ENCODE data around the gene MKNK1.

GRCh38 chr1:46544561-46545240, 59.4 kb downstream of the MKNK1 start:
- TF ChIP-seq, protein P1, sequence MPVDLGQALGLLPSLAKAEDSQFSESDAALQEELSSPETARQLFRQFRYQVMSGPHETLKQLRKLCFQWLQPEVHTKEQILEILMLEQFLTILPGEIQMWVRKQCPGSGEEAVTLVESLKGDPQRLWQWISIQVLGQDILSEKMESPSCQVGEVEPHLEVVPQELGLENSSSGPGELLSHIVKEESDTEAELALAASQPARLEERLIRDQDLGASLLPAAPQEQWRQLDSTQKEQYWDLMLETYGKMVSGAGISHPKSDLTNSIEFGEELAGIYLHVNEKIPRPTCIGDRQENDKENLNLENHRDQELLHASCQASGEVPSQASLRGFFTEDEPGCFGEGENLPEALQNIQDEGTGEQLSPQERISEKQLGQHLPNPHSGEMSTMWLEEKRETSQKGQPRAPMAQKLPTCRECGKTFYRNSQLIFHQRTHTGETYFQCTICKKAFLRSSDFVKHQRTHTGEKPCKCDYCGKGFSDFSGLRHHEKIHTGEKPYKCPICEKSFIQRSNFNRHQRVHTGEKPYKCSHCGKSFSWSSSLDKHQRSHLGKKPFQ (tag by site-specific recombination; IDR thresholded peaks at IDR 0.05) = no peak
- TF ChIP-seq RBAK (tag by site-specific recombination; IDR thresholded peaks at IDR 0.05) = no peak
- TF ChIP-seq KLF1 (tag by site-specific recombination; IDR thresholded peaks at IDR 0.05) = no peak

All from HEK293 (cell line).